SIG-M5 treated with dmso at 0.1 percent for 504 hours (cell line): Measurements from ENCODE around the gene GRIK3.
A peak's percentile ranks its signal among the peaks of the same experiment; 100 is the strongest.
"Not testable (repeated sequence)": the region's sequence is repeated elsewhere in the genome, so short reads cannot be mapped to it uniquely, and the experiment has no call there.

Source experiments
- DNase-seq: peaks from one replicate; lab custom pipeline; 2025; ENCODE audit not compliant: unreplicated experiment; lab: John Stamatoyannopoulos, UW

GRIK3 gene

GRCh38 chr1:36769886-36770830, 264.2 kb downstream of the GRIK3 start:
- no peak for DNase-seq

- no peak for DNase-seq
Measured at GRCh38 chr1:36768486-36769178, 265.7 kb downstream of the GRIK3 start.

GRCh38 chr1:36767429-36767828, 266.9 kb downstream of the GRIK3 start:
- DNase-seq = not testable (repeated sequence)

- no peak for DNase-seq
Measured at GRCh38 chr1:36766481-36766880, 267.8 kb downstream of the GRIK3 start.

- no peak for DNase-seq
Measured at GRCh38 chr1:36765785-36766300, 268.5 kb downstream of the GRIK3 start.

- no peak for DNase-seq
Measured at GRCh38 chr1:36764798-36765197, 269.5 kb downstream of the GRIK3 start.

- DNase-seq = no peak
Measured at GRCh38 chr1:36763771-36764170, 270.5 kb downstream of the GRIK3 start.

GRCh38 chr1:36762174-36762573, 272.1 kb downstream of the GRIK3 start:
- DNase-seq = no peak

GRCh38 chr1:36761113-36761512, 273.2 kb downstream of the GRIK3 start:
- no peak for DNase-seq

- no peak for DNase-seq
Measured at GRCh38 chr1:36760081-36760480, 274.2 kb downstream of the GRIK3 start.

GRCh38 chr1:36759355-36759754, 275.0 kb downstream of the GRIK3 start:
- no peak for DNase-seq

GRCh38 chr1:36755303-36756230, 278.7 kb downstream of the GRIK3 start:
- no peak for DNase-seq

GRCh38 chr1:36754366-36754765, 279.9 kb downstream of the GRIK3 start:
- no peak for DNase-seq

- DNase-seq = no peak
Measured at GRCh38 chr1:36753451-36753850, 280.9 kb downstream of the GRIK3 start.

GRCh38 chr1:36752891-36753361, 281.4 kb downstream of the GRIK3 start:
- DNase-seq = no peak

- DNase-seq = no peak
Measured at GRCh38 chr1:36752431-36752830, 281.9 kb downstream of the GRIK3 start.

- peak; percentile 44 for DNase-seq
Measured at GRCh38 chr1:36751525-36751924, 282.8 kb downstream of the GRIK3 start.

- no peak for DNase-seq
Measured at GRCh38 chr1:36748466-36748865, 285.8 kb downstream of the GRIK3 start.
